ENCODE results near the gene ETV6. TPM values are rescaled to one million over a fixed set of nuclear protein-coding genes. Genes with fewer than 3 reads are reported as not detected.

Gene ETV6
- total RNA-seq, 2 experiments from 2014 or later: 17.1 to 19.3 TPM

GRCh38 chr12:11645391-11645790 lies 4.1 kb upstream of the ETV6 start:
- Histone ChIP-seq H3K4me2 (ENCODE audit: low read length) (no peak overlapping the region), H3K4me3 (ENCODE audit: low read depth, low read length, poor library complexity, severe bottlenecking) (no peak overlapping the region), H3K27ac (ENCODE audit: low read depth, low read length, poor library complexity, severe bottlenecking) (no peak overlapping the region), H3K9me3 (ENCODE audit: low read length) (no peaks in the 10 kb centered on the region), H3K9me2 (ENCODE audit: insufficient read depth, low read length) (no peaks in the 10 kb centered on the region), H2AFZ (ENCODE audit: low read length) (no peak overlapping the region), H4K20me1 (ENCODE audit: insufficient read depth, low read length) (no peaks in the 10 kb centered on the region), H3K79me2 (ENCODE audit: insufficient read depth, low read depth, low read length) (peaks cover 2% of the 10 kb centered on the region; the same call in 1 of the 2 replicates), H3K36me3 (ENCODE audit: insufficient read depth, low read length) (no peaks in the 10 kb centered on the region), H3K4me1 (ENCODE audit: insufficient read depth, low read length, poor library complexity, severe bottlenecking) (peaks cover 7% of the 10 kb centered on the region)
- CTCF ChIA-PET (ENCODE audit: unreplicated experiment): no interaction called here
- intact Hi-C loops (cut with micrococcal nuclease; ENCODE audit: unreplicated experiment): no loop called here
- TF ChIP-seq EZH2phosphoT487 (IDR thresholded peaks at IDR 0.05; ENCODE audit: borderline replicate concordance, low read depth, low read length) (no peak), CTCF (conservative IDR thresholded peaks at IDR 0.05; ENCODE audit: low read length) (no peak)
- POLR2A ChIA-PET: interaction anchor here (0.6 kb wide), 2 partner anchors 510 to 637 kb away, joined by 3 to 4 read pairs; no protein-coding TSS in a partner anchor
- no TSS peak for BruUV-seq (replicated peaks)
- DNase-seq (ENCODE audit: low spot score): no peak

GRCh38 chr12:11648514-11649412 lies 711 bp upstream of the ETV6 start:
- H3K4me1 ChIP-seq (ENCODE audit: insufficient read depth, low read length, poor library complexity, severe bottlenecking): peaks cover 23% of the 10 kb centered on the region
- H3K9me2 ChIP-seq (ENCODE audit: insufficient read depth, low read length): no peaks in the 10 kb centered on the region
- peak overlapping the region; percentile 79 for H3K27ac ChIP-seq (ENCODE audit: low read depth, low read length, poor library complexity, severe bottlenecking)
- ChIA-PET POLR2A (interaction anchor here (0.6 to 2.0 kb wide), 6 partner anchors 18 to 628 kb away, joined by 3 to 12 read pairs (median 3); no protein-coding TSS in a partner anchor), CTCF (ENCODE audit: unreplicated experiment) (no interaction called here)
- H3K4me3 ChIP-seq (ENCODE audit: low read depth, low read length, poor library complexity, severe bottlenecking): peak overlapping the region; percentile 92
- peak; percentile 85 for DNase-seq (ENCODE audit: low spot score)
- peak overlapping the region; percentile 80 for H2AFZ ChIP-seq (ENCODE audit: low read length)
- H3K79me2 ChIP-seq (ENCODE audit: insufficient read depth, low read depth, low read length): peaks cover 36% of the 10 kb centered on the region; the same call in 1 of the 2 replicates
- H4K20me1 ChIP-seq (ENCODE audit: insufficient read depth, low read length): no peaks in the 10 kb centered on the region
- no TSS peak for BruUV-seq (replicated peaks)
- intact Hi-C loops (cut with micrococcal nuclease; ENCODE audit: unreplicated experiment): loop anchor here (2.0 kb wide), 2 partner anchors 188 to 376 kb away; no protein-coding TSS in a partner anchor
- peak overlapping the region; percentile 69 for H3K4me2 ChIP-seq (ENCODE audit: low read length)
- H3K9me3 ChIP-seq (ENCODE audit: low read length): no peaks in the 10 kb centered on the region
- H3K36me3 ChIP-seq (ENCODE audit: insufficient read depth, low read length): no peaks in the 10 kb centered on the region
- no peak for TF ChIP-seq EZH2phosphoT487 (IDR thresholded peaks at IDR 0.05; ENCODE audit: borderline replicate concordance, low read depth, low read length)
- no peak for TF ChIP-seq CTCF (conservative IDR thresholded peaks at IDR 0.05; ENCODE audit: low read length)
